Non-pigmented ciliary epithelial cell (primary cell): Measurements from ENCODE around the gene LRPPRC.
A peak's percentile ranks its signal among the peaks of the same experiment; 100 is the strongest.
"Not testable (repeated sequence)": the region's sequence is repeated elsewhere in the genome, so short reads cannot be mapped to it uniquely, and the experiment has no call there.

Experiments
- DNase-seq: peaks from one replicate; pipeline ENCODE4 v3.0.0-alpha.2; 2010; ENCODE audit warnings: low read depth

Gene LRPPRC

DNA sequence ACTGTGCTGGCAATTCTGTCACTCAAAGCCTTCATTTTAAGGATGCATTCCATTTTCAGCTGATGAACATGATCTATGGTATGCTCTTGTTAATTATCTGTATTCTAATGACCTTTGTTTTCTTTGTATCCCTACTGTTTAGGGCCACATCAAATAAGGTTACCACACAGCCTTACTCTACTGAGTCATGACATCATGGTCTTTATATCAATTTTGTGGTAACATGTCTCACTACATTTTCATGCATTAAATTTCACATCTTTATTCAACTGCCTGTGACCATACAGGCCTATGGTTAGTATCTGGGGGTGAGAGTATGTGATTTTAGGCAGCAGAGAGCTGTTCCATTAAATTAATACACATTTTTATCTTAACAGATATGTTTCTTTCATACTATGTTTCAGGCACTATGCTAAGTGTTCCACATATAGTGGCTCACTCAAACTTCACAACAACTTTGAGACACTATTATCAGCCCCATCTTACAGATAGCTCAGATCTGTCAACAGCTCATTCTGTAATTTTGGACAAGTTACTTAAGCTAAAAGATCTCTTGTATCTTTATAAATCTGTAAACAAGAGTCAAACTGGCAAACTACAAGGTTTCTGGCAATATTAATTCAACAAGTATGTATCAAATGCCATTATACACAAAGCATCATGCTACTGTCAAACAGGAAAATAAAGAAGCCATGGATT, 18.0 kb downstream of the LRPPRC start:
- DNase-seq: no peak

DNA sequence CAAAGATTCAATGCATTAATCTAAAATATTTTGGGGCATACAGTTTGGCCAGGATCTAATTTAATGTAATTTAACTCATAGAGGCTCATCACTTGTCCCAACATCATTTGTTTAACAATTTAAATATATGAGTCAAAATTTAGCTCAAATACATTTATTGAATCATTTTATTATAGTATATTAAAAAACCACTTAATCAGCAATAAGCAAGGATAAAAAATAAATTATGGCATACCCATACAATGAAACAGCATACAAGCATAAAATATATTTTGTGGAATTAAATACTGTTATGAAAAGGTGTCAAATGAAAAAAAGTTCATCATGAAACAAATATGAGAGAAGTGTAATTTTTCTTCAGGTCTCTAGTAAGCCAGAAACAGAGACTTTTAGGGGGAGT, 34.9 kb downstream of the LRPPRC start:
- DNase-seq: no peak

- DNase-seq: no peak
These were observed 37.2 kb downstream of the LRPPRC start for GRCh38 chr2:43958397-43959275.

- DNase-seq: no peak
These were observed 45.3 kb downstream of the LRPPRC start for GRCh38 chr2:43950383-43951008.

DNA sequence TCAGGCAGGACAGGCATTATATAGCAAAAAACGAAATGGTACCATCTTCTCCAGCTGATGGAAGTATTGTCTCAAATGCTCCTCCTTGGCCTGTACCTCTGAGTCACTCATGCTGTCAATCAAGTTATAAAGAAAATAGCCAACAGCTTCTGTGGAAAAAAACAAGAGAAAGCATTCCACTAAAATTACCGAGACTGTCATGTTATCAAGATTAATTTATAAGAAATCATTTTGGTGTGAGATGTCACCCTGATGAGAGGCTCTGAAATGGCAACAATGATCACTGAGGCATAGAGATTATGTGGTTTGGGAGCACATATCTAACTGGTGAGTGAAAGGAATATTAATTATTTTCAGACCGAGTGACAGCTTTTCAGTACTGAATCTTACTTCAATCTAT, 47.4 kb downstream of the LRPPRC start:
- no peak for DNase-seq

DNA sequence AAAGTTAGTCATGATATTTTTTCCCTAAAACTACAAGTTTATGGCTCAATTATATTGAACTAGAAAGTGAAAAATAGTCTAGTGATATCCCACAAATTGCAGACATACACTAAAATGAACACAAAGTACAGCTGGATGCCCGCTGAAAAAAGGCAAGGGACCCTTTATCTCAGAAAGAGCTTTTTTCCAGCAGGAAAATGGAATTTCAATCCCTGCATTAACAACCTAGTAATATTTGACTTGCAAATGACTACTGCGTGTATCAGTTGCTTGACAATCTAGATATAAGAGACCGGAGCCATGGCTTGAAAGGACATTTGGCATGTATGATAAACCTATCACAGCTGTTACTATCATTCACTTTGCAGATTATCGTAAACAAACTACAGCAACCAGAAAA, 49.1 kb downstream of the LRPPRC start:
- no peak for DNase-seq

DNA sequence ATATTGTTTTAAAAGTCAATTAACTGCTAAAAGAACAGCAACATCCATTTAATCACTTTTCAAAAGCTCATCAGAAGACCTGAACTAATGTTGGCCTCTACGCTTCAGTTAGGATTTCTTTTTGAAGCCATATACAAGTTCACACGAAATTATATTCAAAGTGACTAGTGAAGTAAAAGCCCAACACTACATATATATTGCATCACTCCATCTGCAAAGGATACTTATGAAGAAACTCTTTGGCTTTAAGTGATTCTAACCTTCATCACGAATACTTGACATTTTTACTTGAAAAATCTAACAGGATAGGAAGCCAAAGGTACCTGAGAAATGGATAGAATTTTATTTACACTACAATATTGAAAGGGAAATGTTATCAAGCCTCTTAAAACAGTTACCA, 50.4 kb downstream of the LRPPRC start:
- no peak for DNase-seq

GRCh38 chr2:43944915-43945314, 50.9 kb downstream of the LRPPRC start:
- no peak for DNase-seq

GRCh38 chr2:43943809-43944452, 51.9 kb downstream of the LRPPRC start:
- no peak for DNase-seq

DNA sequence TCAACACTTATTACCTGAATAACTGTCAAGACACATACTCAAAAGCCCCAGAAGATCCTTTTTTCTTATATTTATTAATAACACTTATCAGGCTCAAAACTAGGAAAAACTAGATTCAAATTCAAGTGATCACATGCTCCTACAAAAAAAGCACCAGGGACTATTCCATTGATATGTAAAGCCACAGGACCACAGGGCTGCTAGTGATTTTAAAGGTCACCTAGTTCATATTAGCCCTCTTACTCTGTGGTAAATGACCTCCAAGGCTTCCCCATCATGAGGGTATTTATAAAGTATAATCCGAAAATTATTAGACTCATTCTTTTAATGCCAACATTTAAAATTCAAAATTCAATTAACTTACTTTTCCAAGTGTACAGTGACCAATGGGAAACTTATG, 52.5 kb downstream of the LRPPRC start:
- no peak for DNase-seq

GRCh38 chr2:43942881-43943280, 52.9 kb downstream of the LRPPRC start:
- no peak for DNase-seq

DNA sequence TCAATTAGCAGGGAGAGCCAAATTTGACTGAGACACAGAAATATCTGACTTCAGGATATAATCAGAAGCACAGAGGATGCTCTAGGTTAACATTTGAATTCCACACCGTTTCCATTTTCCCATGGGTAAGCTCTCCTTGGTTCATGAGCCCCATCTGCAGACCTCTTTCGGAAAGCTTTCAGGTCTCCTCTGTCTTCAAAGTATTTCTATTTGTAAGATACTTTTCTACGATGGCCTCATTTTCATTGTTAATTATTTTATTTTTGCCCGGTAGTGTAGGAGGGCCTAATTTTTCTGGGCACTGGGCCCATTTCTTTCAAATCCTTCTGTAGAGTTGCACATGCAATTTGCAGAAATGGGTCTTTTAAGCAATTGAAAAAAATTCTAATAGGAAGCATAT, 53.8 kb downstream of the LRPPRC start:
- DNase-seq: no peak

DNA sequence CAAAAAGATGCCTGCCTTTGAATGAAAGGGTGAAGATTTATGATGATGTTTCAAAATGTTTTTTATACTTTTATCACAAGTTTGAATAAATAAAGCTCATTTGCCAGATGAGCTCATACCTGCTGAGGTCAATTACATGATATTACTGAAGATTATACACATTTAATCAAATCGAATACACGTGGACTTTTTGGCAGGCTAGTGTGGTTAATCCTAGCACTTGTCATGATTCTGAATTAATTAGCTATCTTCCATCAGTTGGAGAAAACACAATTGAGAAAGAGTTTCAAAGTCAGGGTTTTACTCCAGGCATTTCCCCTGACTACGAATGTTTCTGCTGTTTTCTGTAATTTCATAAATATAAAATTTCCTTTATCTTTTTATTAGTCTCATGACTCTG, 54.4 kb downstream of the LRPPRC start:
- DNase-seq: no peak

DNA sequence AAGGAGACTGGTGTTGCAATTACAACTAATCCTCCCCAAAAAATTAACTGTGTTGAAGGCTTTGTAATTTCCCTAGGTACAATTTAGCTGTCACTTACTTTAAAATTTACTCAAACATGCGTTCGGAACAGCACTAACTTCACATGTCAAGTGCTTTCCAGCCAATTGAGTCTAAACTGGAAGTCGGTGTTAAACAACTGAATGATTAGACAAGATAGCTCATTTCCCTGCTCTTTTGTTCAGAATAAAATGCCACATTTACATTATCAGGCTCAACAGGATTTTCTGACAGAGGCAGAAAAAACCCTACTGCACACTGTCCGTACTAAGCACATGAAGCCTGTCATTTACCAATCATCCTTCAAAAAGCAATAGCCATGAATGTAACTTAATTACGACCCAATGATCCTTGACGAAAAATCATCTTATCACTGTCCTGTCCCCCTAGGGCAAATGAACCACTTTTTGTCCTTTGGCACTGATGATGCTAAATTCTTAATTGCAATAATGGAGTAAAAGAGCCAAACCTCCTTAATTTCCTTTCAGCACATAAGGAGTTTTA, 56.0 kb downstream of the LRPPRC start:
- no peak for DNase-seq

- no peak for DNase-seq
These were observed 58.4 kb downstream of the LRPPRC start for GRCh38 chr2:43937269-43937820.

- peak; percentile 4 for DNase-seq
These were observed 61.2 kb downstream of the LRPPRC start for GRCh38 chr2:43934567-43934966.

DNA sequence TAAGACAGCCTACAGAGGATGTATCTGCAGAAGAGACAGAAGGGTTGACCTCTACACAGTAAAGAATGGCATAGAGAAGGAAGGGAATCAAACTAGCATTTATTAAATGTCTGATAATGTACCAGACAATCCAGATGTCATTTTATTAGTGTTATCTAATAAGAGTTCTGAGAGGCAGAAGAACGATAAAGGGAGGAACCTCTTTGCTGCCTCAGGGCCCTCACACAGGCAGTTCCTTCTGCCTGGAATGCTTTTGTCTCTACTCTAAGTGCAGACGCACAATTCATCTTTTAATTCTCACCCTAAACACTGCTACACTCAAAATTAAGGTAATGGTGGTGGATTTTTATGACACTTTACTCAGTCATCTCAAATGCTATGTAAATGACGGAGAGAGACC, 64.5 kb downstream of the LRPPRC start:
- no peak for DNase-seq

DNA sequence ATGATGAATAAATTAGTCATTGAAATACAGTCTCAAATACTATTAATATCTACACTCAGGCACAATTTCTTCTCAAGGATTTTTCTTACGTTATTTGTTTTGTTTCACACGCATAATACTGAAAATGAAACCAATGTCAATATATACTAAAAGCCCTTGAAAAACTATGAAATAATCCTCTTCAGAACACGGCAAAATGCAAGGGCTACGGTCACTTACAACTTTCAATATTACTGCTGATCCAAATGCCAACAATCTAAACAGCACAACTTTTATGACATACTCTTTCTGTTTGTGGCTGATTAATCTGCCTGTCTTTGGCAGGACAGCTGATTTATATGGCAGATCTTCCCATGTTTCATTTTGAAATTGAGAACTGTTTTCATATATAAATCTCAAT, 68.3 kb downstream of the LRPPRC start:
- no peak for DNase-seq

DNA sequence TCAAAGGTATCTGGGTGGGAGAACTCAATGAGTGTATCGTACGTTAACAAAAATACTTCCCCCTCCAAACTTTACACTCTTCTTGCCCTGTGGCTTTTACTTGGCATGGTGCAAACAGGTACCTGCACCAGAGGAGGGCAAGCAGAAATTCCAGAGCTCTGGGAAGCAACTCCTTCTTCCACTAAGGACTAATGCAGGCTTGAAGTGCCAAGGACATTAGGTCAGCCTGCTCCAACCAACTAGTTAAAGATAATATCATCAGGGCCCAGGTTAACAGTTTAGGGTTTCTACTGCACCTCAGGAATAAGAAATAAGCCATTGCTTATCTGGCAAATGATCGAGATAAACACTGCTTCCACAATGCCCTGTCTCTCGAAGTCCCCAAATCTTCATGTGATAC, 70.4 kb downstream of the LRPPRC start:
- DNase-seq: no peak

- no peak for DNase-seq
These were observed 71.3 kb downstream of the LRPPRC start for GRCh38 chr2:43924463-43924862.

GRCh38 chr2:43911136-43911790, 84.5 kb downstream of the LRPPRC start:
- not testable (repeated sequence) for DNase-seq
